Fibroblast of lung (primary cell): ENCODE data around the gene SH3D19. TPM values are rescaled to one million over a fixed set of nuclear protein-coding genes. Genes with fewer than 3 reads are reported as not detected.

Source experiments
- DNase-seq, 2 donors: peaks; one replicate each; pipeline versions ENCODE4 v3.0.0 to v3.0.0-alpha.2; 2010; ENCODE audit warnings: low read depth in 2 of 2
- H2AFZ ChIP-seq: 2 replicates; pipeline ENCODE4 v1.5.1; 2012; ENCODE audit warnings: low read length, control low read depth, inconsistent platforms
- H3K27ac ChIP-seq: 2 replicates; pipeline ENCODE4 v1.5.1; 2011; ENCODE audit warnings: low read length, control low read depth; ENCODE audit not compliant: insufficient read depth
- H3K27me3 ChIP-seq: 2 replicates; pipeline ENCODE4 v1.5.1; 2011; ENCODE audit warnings: mild to moderate bottlenecking, low read length; ENCODE audit not compliant: control insufficient read depth, insufficient read depth
- H3K36me3 ChIP-seq: 2 replicates; pipeline ENCODE4 v1.5.1; 2011; ENCODE audit warnings: low read length; ENCODE audit not compliant: control insufficient read depth, insufficient read depth
- H3K4me1 ChIP-seq: 2 replicates; pipeline ENCODE4 v1.5.1; 2011; ENCODE audit warnings: low read length; ENCODE audit not compliant: control insufficient read depth, insufficient read depth; ENCODE audit errors: extremely low read depth
- H3K4me2 ChIP-seq: 2 replicates; pipeline ENCODE4 v1.5.1; 2011; ENCODE audit warnings: low read length, control low read depth; ENCODE audit not compliant: insufficient read depth; ENCODE audit errors: extremely low read depth
- H3K4me3 ChIP-seq, 4 experiments: fragments of 200-600 bp in 1 of 4; sonication (generic) in 1 of 4; replicated peaks in 1 of 4; 2 replicates each; pipeline ENCODE4 v1.5.1; 2011 to 2016; ENCODE audit warnings: low read length in 4 of 4, low read depth in 3 of 4, mild to moderate bottlenecking in 3 of 4, control low read depth in 2 of 4, inconsistent platforms in 1 of 4, mixed read lengths in 1 of 4; ENCODE audit not compliant: insufficient read depth in 1 of 4; ENCODE audit errors: control extremely low read depth in 1 of 4
- H3K79me2 ChIP-seq: 2 replicates; pipeline ENCODE4 v1.5.1; 2012; ENCODE audit warnings: mild to moderate bottlenecking, low read length, inconsistent platforms; ENCODE audit not compliant: control insufficient read depth, insufficient read depth
- H3K9ac ChIP-seq: 2 replicates; pipeline ENCODE4 v1.5.1; 2011; ENCODE audit warnings: mild to moderate bottlenecking, low read length, control low read depth; ENCODE audit not compliant: insufficient read depth
- H3K9me3 ChIP-seq: 2 replicates; pipeline ENCODE4 v1.5.1; 2012; ENCODE audit warnings: low read depth, low read length; ENCODE audit not compliant: control insufficient read depth, insufficient read depth
- H4K20me1 ChIP-seq: 2 replicates; pipeline ENCODE4 v1.5.1; 2011; ENCODE audit warnings: low read length; ENCODE audit not compliant: control insufficient read depth, insufficient read depth; ENCODE audit errors: extremely low read depth
- CTCF ChIP-seq, 2 donors: IDR thresholded peaks in 1 of 2; conservative IDR thresholded peaks in 1 of 2; 1 replicate in 1 of 2; 2 replicates in 1 of 2; pipeline ENCODE4 v1.5.1; 2011 to 2012; ENCODE audit warnings: low read length in 2 of 2, control low read depth in 1 of 2, inconsistent platforms in 1 of 2, low read depth in 1 of 2, mild to moderate bottlenecking in 1 of 2
- EZH2 ChIP-seq: IDR thresholded peaks from 2 replicates; pipeline ENCODE4 v1.5.1; 2012; ENCODE audit warnings: low read length, control low read depth, mild to moderate bottlenecking; ENCODE audit errors: missing control alignments
- polyA plus RNA-seq, 2 donors: library from polyadenylated mRNA; depleted of rRNA in 1 of 2; stranded (reverse) in 1 of 2; unstranded in 1 of 2; fragments of >200 nt; gene quantifications; 2 replicates each; pipeline ENCODE4 v1.2.1, GENCODE V29; 2011 to 2012; ENCODE audit warnings: missing spikeins in 1 of 2
- total RNA-seq: library from RNA; depleted of rRNA; stranded (reverse); fragments of >200 nt; gene quantifications from 2 replicates; pipeline ENCODE4 v1.2.1, GENCODE V29; 2014

The SH3D19 gene
- total and polyA plus RNA-seq, 2 donors (not counting 1 experiment from before 2014, with no cell fraction given): 31.4 to 41.3 TPM

DNA sequence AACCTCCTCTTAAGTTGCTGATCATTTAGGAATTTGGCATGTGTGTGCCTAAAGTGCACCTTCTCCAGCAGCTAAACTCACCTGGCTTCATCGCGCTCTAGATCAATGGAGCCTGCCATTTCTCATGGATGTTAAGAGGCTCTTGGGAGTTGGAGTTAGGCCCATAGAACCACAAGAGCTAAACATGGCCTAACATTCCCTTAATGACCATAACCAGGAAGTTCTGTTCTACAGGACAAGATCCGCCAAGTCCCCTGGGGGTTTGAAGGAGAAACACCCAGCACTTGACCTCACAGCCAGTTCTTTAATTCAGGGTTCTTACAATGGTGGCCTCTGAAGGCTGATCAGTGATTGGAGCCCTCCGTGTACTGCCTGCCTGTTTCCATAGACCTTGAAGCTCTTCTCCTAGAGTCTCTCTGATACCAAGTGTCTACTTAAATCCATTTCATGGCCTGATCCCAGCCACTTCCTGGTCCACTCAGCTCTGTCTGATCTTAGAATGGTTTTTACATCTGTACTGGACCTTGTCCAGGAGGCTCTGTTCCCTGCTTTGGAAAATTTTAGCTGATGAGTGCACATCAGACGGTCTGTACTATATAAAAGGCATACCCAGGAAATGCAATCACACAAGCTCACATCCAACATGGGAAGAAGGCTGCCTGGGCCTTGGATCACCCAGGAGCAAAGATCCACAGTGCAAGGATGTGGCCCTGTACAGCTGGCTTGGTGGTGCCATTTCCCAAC, 180.9 kb downstream of the SH3D19 start:
- H3K36me3 ChIP-seq: peaks cover 8% of the 10 kb centered on the region

GRCh38 chr4:151143811-151144210, 181.6 kb downstream of the SH3D19 start:
- Histone ChIP-seq H3K36me3 (peaks cover 8% of the 10 kb centered on the region), H3K79me2 (no peaks in the 10 kb centered on the region), H3K4me1 (no peaks in the 10 kb centered on the region), H3K9ac (no peak overlapping the region), H3K9me3 (no peaks in the 10 kb centered on the region), H4K20me1 (no peaks in the 10 kb centered on the region), H3K4me2 (no peak overlapping the region), H3K4me3 (no peak overlapping the region), H2AFZ (no peak overlapping the region), H3K27me3 (no peaks in the 10 kb centered on the region), H3K27ac (no peak overlapping the region)
- DNase-seq: no peak
- TF ChIP-seq EZH2 (no peak), CTCF (conservative IDR thresholded peaks at IDR 0.05 in 1 of 2, IDR thresholded peaks at IDR 0.05 in 1 of 2; ENCODE audit: low read depth in 1 of 2, low read length in 2 of 2) (no peak)

More for the DNA sequence above, 180.9 kb downstream of the SH3D19 start:
- Histone ChIP-seq H3K27ac (no peak overlapping the region), H2AFZ (no peak overlapping the region), H3K4me3 (no peak overlapping the region), H3K9me3 (no peaks in the 10 kb centered on the region), H3K9ac (no peak overlapping the region), H4K20me1 (no peaks in the 10 kb centered on the region), H3K79me2 (no peaks in the 10 kb centered on the region), H3K4me2 (no peak overlapping the region), H3K27me3 (no peaks in the 10 kb centered on the region), H3K4me1 (no peaks in the 10 kb centered on the region)
- no peak for TF ChIP-seq EZH2
- TF ChIP-seq CTCF (conservative IDR thresholded peaks at IDR 0.05 in 1 of 2, IDR thresholded peaks at IDR 0.05 in 1 of 2; ENCODE audit: low read depth in 1 of 2, low read length in 2 of 2): no peak
- DNase-seq: no peak

- no peak for DNase-seq
- H3K4me3 ChIP-seq: no peak overlapping the region
- H3K27me3 ChIP-seq: no peaks in the 10 kb centered on the region
- TF ChIP-seq CTCF (conservative IDR thresholded peaks at IDR 0.05 in 1 of 2, IDR thresholded peaks at IDR 0.05 in 1 of 2; ENCODE audit: low read depth in 1 of 2, low read length in 2 of 2): no peak
- H3K9ac ChIP-seq: no peak overlapping the region
- H3K36me3 ChIP-seq: peaks cover 8% of the 10 kb centered on the region
- no peak overlapping the region for H2AFZ ChIP-seq
- H3K79me2 ChIP-seq: no peaks in the 10 kb centered on the region
- H3K9me3 ChIP-seq: no peaks in the 10 kb centered on the region
- no peak overlapping the region for H3K4me2 ChIP-seq
- H4K20me1 ChIP-seq: no peaks in the 10 kb centered on the region
- no peaks in the 10 kb centered on the region for H3K4me1 ChIP-seq
- H3K27ac ChIP-seq: no peak overlapping the region
Observed at GRCh38 chr4:151143162-151143561, 182.2 kb downstream of the SH3D19 start.
